DND-41 (cell line): Measurements from ENCODE around the gene LRRC4.

Experiments used
- ATAC-seq: fragments of 200-7000 bp; cut with Tn5 transposase; 3 replicates; pipeline ENCODE4 v1.9.1; 2021; ENCODE audit warnings: low read depth; ENCODE audit not compliant: insufficient read depth
- DNase-seq: peaks from one replicate; pipeline ENCODE4 v3.0.0-alpha.2; 2020
- H2AFZ ChIP-seq: 2 replicates; pipeline ENCODE4 v1.6.0; 2012; ENCODE audit warnings: low read depth, low read length
- H3K27ac ChIP-seq: 2 replicates; pipeline ENCODE4 v1.5.1; 2012; ENCODE audit warnings: low read length, inconsistent platforms
- H3K27me3 ChIP-seq: fragments of 200-600 bp; sonication (generic); 2 replicates; pipeline ENCODE4 v1.6.0; 2012; ENCODE audit warnings: low read length, mild to moderate bottlenecking, inconsistent platforms; ENCODE audit not compliant: insufficient read depth, poor library complexity
- H3K36me3 ChIP-seq: 2 replicates; pipeline ENCODE4 v1.5.1; 2012; ENCODE audit warnings: low read length, inconsistent platforms; ENCODE audit not compliant: insufficient read depth
- H3K4me1 ChIP-seq: 2 replicates; pipeline ENCODE4 v1.5.1; 2012; ENCODE audit warnings: mild to moderate bottlenecking, low read length; ENCODE audit not compliant: insufficient read depth
- H3K4me2 ChIP-seq: 2 replicates; pipeline ENCODE4 v1.6.0; 2012; ENCODE audit warnings: mild to moderate bottlenecking, moderate library complexity, low read length, inconsistent platforms; ENCODE audit not compliant: insufficient read depth
- H3K4me3 ChIP-seq, 2 experiments: fragments of 200-600 bp in 1 of 2; shearing (Covaris generic) in 1 of 2; 2 replicates each; pipeline ENCODE4 v1.5.1; 2012 to 2016; ENCODE audit warnings: inconsistent platforms in 2 of 2, low read length in 2 of 2, mild to moderate bottlenecking in 2 of 2, low read depth in 1 of 2, moderate library complexity in 1 of 2
- H3K79me2 ChIP-seq: 2 replicates; pipeline ENCODE4 v1.6.0; 2012; ENCODE audit warnings: low read length, inconsistent platforms; ENCODE audit not compliant: insufficient read depth
- H3K9ac ChIP-seq: 2 replicates; pipeline ENCODE4 v1.6.0; 2012; ENCODE audit warnings: low read depth, mild to moderate bottlenecking, inconsistent platforms, low read length, moderate library complexity
- H3K9me3 ChIP-seq: 2 replicates; pipeline ENCODE4 v1.5.1; 2012; ENCODE audit warnings: low read length, moderate library complexity, mild to moderate bottlenecking, inconsistent platforms; ENCODE audit not compliant: insufficient read depth, severe bottlenecking
- H4K20me1 ChIP-seq: 2 replicates; pipeline ENCODE4 v1.6.0; 2012; ENCODE audit warnings: low read length; ENCODE audit not compliant: insufficient read depth
- CTCF ChIP-seq: IDR thresholded peaks from 2 replicates; pipeline ENCODE4 v1.5.1; 2012; ENCODE audit warnings: borderline replicate concordance, low read length, moderate library complexity, mild to moderate bottlenecking; ENCODE audit not compliant: poor library complexity, severe bottlenecking; ENCODE audit errors: extremely low read depth
- EZH2 ChIP-seq: IDR thresholded peaks from 3 replicates; pipeline ENCODE4 v1.6.1; 2012; ENCODE audit warnings: borderline replicate concordance, low read depth, mild to moderate bottlenecking, moderate library complexity, low read length, inconsistent platforms; ENCODE audit not compliant: severe bottlenecking

LRRC4 gene

GRCh38 chr7:128067983-128068382 is 36.7 kb upstream of the LRRC4 start:
- Histone ChIP-seq H3K27me3 (no peaks in the 10 kb centered on the region), H3K79me2 (no peaks in the 10 kb centered on the region), H2AFZ (no peak overlapping the region), H4K20me1 (peaks cover 23% of the 10 kb centered on the region; the same call in 1 of the 2 replicates), H3K27ac (no peak overlapping the region), H3K4me1 (0 out of 2 replicates have a peak, but pooled peaks cover 3% of the 10 kb centered on the region), H3K36me3 (no peaks in the 10 kb centered on the region), H3K4me3 (no peak overlapping the region), H3K4me2 (no peak overlapping the region), H3K9ac (no peak overlapping the region), H3K9me3 (no peaks in the 10 kb centered on the region)
- DNase-seq (no peak), ATAC-seq (peak; percentile 62; the same call in 1 of the 3 replicates)
- no peak for TF ChIP-seq EZH2
- no peak for TF ChIP-seq CTCF

GRCh38 chr7:128066858-128067257 is 35.6 kb upstream of the LRRC4 start:
- Histone ChIP-seq H3K9me3 (no peaks in the 10 kb centered on the region), H3K27me3 (no peaks in the 10 kb centered on the region), H3K4me2 (no peak overlapping the region), H3K4me3 (no peak overlapping the region), H3K36me3 (no peaks in the 10 kb centered on the region), H4K20me1 (peaks cover 23% of the 10 kb centered on the region; the same call in 1 of the 2 replicates), H3K79me2 (no peaks in the 10 kb centered on the region), H3K9ac (no peak overlapping the region), H2AFZ (no peak overlapping the region), H3K27ac (no peak overlapping the region), H3K4me1 (0 out of 2 replicates have a peak, but pooled peaks cover 3% of the 10 kb centered on the region)
- ATAC-seq, result no peak
- DNase-seq, result no peak
- TF ChIP-seq EZH2 (no peak), CTCF (peak; percentile 8)

- DNase-seq (no peak), ATAC-seq (no peak)
- no peak overlapping the region for H3K27ac ChIP-seq
- H3K9ac ChIP-seq, result no peak overlapping the region
- H3K9me3 ChIP-seq, result no peaks in the 10 kb centered on the region
- H3K4me3 ChIP-seq, result no peak overlapping the region
- 0 out of 2 replicates have a peak, but pooled peaks cover 3% of the 10 kb centered on the region for H3K4me1 ChIP-seq
- peaks cover 18% of the 10 kb centered on the region; the same call in 1 of the 2 replicates for H4K20me1 ChIP-seq
- H2AFZ ChIP-seq, result no peak overlapping the region
- 0 out of 2 replicates have a peak, but pooled peaks cover 3% of the 10 kb centered on the region for H3K36me3 ChIP-seq
- no peaks in the 10 kb centered on the region for H3K27me3 ChIP-seq
- TF ChIP-seq CTCF, result no peak
- H3K4me2 ChIP-seq, result no peak overlapping the region
- H3K79me2 ChIP-seq, result no peaks in the 10 kb centered on the region
Observed at GRCh38 chr7:128066395-128066794, 35.2 kb upstream of the LRRC4 start.
